Loucy (cell line): Measurements from ENCODE around the gene DHRSX.

Experiments
- H2AFZ ChIP-seq: fragments of 200-600 bp; sonication (generic); 2 replicates; pipeline ENCODE4 v1.6.0; 2016; ENCODE audit warnings: antibody characterized with exemption, mild to moderate bottlenecking, low read length, moderate library complexity
- H3F3A ChIP-seq: fragments of 200-600 bp; 2 replicates; pipeline ENCODE4 v1.6.0; 2016; ENCODE audit warnings: antibody characterized with exemption, low read depth, mild to moderate bottlenecking
- H3K27me3 ChIP-seq: fragments of 200-600 bp; sonication (generic); 2 replicates; pipeline ENCODE4 v1.6.1; 2014; ENCODE audit warnings: low read length, mild to moderate bottlenecking; ENCODE audit not compliant: insufficient read depth, poor library complexity, severe bottlenecking
- H3K36me3 ChIP-seq: fragments of 200-600 bp; sonication (generic); 2 replicates; pipeline ENCODE4 v1.6.1; 2016; ENCODE audit warnings: low read length; ENCODE audit not compliant: insufficient read depth
- H3K4me1 ChIP-seq: fragments of 200-600 bp; sonication (generic); 2 replicates; pipeline ENCODE4 v1.5.1; 2014; ENCODE audit warnings: low read length, mild to moderate bottlenecking; ENCODE audit not compliant: insufficient read depth, poor library complexity, severe bottlenecking
- H3K4me2 ChIP-seq: fragments of 200-600 bp; sonication (generic); 2 replicates; pipeline ENCODE4 v1.6.0; 2014; ENCODE audit warnings: antibody characterized with exemption, low read length, low read depth, mild to moderate bottlenecking; ENCODE audit not compliant: poor library complexity, severe bottlenecking
- H3K4me3 ChIP-seq: fragments of 200-600 bp; sonication (generic); 2 replicates; pipeline ENCODE4 v1.5.1; 2014; ENCODE audit warnings: low read length, mild to moderate bottlenecking, mixed read lengths; ENCODE audit not compliant: poor library complexity, severe bottlenecking
- H3K79me2 ChIP-seq: fragments of 200-600 bp; sonication (generic); 2 replicates; pipeline ENCODE4 v1.6.1; 2014; ENCODE audit warnings: low read length; ENCODE audit not compliant: insufficient read depth
- H3K9ac ChIP-seq: fragments of 200-600 bp; sonication (generic); 2 replicates; pipeline ENCODE4 v1.6.0; 2014; ENCODE audit warnings: mild to moderate bottlenecking, low read depth, low read length, moderate library complexity; ENCODE audit not compliant: poor library complexity, severe bottlenecking
- H3K9me2 ChIP-seq: fragments of 200-600 bp; sonication (generic); replicated peaks from 2 replicates; pipeline ENCODE4 v1.6.1; 2016; ENCODE audit warnings: low read depth, low read length, mixed read lengths
- H3K9me3 ChIP-seq: fragments of 200-600 bp; sonication (generic); 2 replicates; pipeline ENCODE4 v1.6.1; 2014; ENCODE audit warnings: mild to moderate bottlenecking, antibody characterized with exemption, low read length, low read depth; ENCODE audit not compliant: insufficient read depth
- H4K20me1 ChIP-seq: fragments of 200-600 bp; sonication (generic); 2 replicates; pipeline ENCODE4 v1.6.0; 2014; ENCODE audit warnings: antibody characterized with exemption, low read length, mild to moderate bottlenecking; ENCODE audit not compliant: insufficient read depth, poor library complexity, severe bottlenecking
- EZH2phosphoT487 ChIP-seq: fragments of 200-600 bp; IDR thresholded peaks from 2 replicates; pipeline ENCODE4 v1.6.1; 2018; ENCODE audit warnings: antibody characterized with exemption, mild to moderate bottlenecking, moderate library complexity, borderline replicate concordance
- TF ChIP-seq, protein P1 (sequence below): fragments of 200-600 bp; sonication (generic); conservative IDR thresholded peaks from 2 replicates; pipeline ENCODE4 v1.5.1; 2014; ENCODE audit warnings: mild to moderate bottlenecking, antibody characterized with exemption, low read length

Gene DHRSX

GRCh38 chrX:2452317-2452784 is 48.4 kb downstream of the DHRSX start:
- no peaks in the 10 kb centered on the region for H3K36me3 ChIP-seq
- H3K9ac ChIP-seq: no peak overlapping the region
- no peak overlapping the region for H3K4me3 ChIP-seq
- H3K4me1 ChIP-seq: no peaks in the 10 kb centered on the region
- H3K9me2 ChIP-seq: no peaks in the 10 kb centered on the region
- no peaks in the 10 kb centered on the region for H3K27me3 ChIP-seq
- no peak overlapping the region for H3K4me2 ChIP-seq
- no peak for TF ChIP-seq EZH2phosphoT487
- TF ChIP-seq, protein P1, sequence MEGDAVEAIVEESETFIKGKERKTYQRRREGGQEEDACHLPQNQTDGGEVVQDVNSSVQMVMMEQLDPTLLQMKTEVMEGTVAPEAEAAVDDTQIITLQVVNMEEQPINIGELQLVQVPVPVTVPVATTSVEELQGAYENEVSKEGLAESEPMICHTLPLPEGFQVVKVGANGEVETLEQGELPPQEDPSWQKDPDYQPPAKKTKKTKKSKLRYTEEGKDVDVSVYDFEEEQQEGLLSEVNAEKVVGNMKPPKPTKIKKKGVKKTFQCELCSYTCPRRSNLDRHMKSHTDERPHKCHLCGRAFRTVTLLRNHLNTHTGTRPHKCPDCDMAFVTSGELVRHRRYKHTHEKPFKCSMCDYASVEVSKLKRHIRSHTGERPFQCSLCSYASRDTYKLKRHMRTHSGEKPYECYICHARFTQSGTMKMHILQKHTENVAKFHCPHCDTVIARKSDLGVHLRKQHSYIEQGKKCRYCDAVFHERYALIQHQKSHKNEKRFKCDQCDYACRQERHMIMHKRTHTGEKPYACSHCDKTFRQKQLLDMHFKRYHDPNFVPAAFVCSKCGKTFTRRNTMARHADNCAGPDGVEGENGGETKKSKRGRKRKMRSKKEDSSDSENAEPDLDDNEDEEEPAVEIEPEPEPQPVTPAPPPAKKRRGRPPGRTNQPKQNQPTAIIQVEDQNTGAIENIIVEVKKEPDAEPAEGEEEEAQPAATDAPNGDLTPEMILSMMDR: no peak
- no peaks in the 10 kb centered on the region for H4K20me1 ChIP-seq
- H3F3A ChIP-seq: no peaks in the 10 kb centered on the region
- H3K9me3 ChIP-seq: no peaks in the 10 kb centered on the region
- no peaks in the 10 kb centered on the region for H3K79me2 ChIP-seq
- no peak overlapping the region for H2AFZ ChIP-seq

DNA sequence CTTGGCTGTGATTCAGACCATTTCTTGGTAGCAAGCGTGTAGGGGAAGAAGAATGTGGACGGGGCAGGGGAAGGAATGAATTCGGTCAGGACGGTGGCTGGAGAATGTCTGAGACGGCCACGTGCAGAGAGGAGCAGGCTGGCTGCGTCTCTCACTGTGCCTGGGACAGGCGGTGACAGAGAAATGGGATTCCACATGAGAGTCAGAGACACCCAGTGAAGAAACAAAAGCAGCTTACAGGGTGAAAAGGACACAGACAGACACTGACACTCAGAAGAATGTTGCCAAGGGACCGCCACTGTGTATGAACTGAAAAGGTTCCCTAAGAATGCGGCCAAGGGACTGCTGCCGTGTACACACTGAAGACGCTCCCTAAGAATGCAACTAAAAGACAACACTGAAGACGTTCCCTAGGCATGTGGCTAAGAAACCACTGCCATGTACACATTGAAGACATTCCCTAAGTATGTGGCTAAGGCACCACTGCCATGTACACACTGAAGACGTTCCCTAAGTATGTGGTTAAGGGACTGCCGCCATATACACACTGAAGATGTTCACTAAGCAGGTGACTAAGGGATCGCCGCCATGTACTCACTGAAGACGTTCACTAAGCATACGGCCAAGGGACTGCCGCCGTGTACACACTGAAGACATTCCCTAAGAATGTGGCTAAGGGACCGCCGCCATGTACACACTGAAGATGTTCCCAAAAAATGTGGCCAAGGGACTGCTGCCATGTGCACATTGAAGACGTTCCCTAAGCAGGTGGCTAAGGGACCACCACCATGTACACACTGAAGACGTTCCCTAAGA is 49.1 kb downstream of the DHRSX start:
- Histone ChIP-seq H3K4me2 (no peak overlapping the region), H3K9ac (no peak overlapping the region), H3F3A (no peaks in the 10 kb centered on the region), H3K36me3 (no peaks in the 10 kb centered on the region), H3K4me1 (no peaks in the 10 kb centered on the region), H4K20me1 (no peaks in the 10 kb centered on the region), H2AFZ (no peak overlapping the region), H3K4me3 (no peak overlapping the region), H3K9me2 (no peaks in the 10 kb centered on the region), H3K79me2 (no peaks in the 10 kb centered on the region), H3K9me3 (no peaks in the 10 kb centered on the region), H3K27me3 (no peaks in the 10 kb centered on the region)
- TF ChIP-seq, protein P1: no peak
- TF ChIP-seq EZH2phosphoT487: no peak

DNA sequence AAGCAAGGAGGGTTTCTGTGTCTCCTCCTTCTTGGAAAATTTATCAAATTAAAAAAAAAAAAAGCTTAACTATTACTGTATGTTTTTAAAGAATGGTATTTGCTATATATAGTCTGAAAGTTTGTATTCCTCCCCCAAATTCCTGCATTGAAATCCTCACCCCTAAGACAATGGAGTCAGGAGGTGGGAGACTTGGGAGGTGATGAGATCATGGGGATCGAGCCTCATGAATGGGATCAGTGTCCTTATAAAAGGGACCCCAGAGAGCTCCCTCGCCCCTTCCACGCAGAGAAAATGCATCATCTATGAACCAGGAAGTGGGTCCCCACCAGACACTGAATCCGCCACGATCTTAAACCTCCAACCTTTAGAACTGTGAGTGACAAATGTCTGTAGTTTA is 50.1 kb downstream of the DHRSX start:
- no peaks in the 10 kb centered on the region for H3K79me2 ChIP-seq
- H3K9me2 ChIP-seq: no peaks in the 10 kb centered on the region
- no peaks in the 10 kb centered on the region for H3K36me3 ChIP-seq
- no peaks in the 10 kb centered on the region for H3F3A ChIP-seq
- no peaks in the 10 kb centered on the region for H3K27me3 ChIP-seq
- no peak overlapping the region for H3K4me2 ChIP-seq
- no peak overlapping the region for H2AFZ ChIP-seq
- H3K9me3 ChIP-seq: no peaks in the 10 kb centered on the region
- H4K20me1 ChIP-seq: no peaks in the 10 kb centered on the region
- no peaks in the 10 kb centered on the region for H3K4me1 ChIP-seq
- TF ChIP-seq, protein P1: no peak
- no peak for TF ChIP-seq EZH2phosphoT487
- H3K9ac ChIP-seq: no peak overlapping the region
- no peak overlapping the region for H3K4me3 ChIP-seq
